Suprapubic skin (tissue), 4 donors: ENCODE results near the gene PHYHIPL. TPM values are rescaled to one million over a fixed set of nuclear protein-coding genes. Genes with fewer than 3 reads are reported as not detected.

Experiments used
- DNase-seq, 2 donors: peaks; one replicate each; pipeline ENCODE4 v3.0.0-alpha.2; 2019; ENCODE audit warnings: low spot score in 2 of 2
- H3K27ac ChIP-seq: fragments of 200-600 bp; sonication (generic); one replicate; pipeline ENCODE4 v1.5.1; 2019
- H3K27me3 ChIP-seq: fragments of 200-600 bp; sonication (generic); one replicate; pipeline ENCODE4 v1.5.1; 2019
- H3K36me3 ChIP-seq: fragments of 200-600 bp; sonication (generic); one replicate; pipeline ENCODE4 v1.5.1; 2019
- H3K4me1 ChIP-seq: fragments of 200-600 bp; sonication (generic); one replicate; pipeline ENCODE4 v1.5.1; 2019
- H3K4me3 ChIP-seq: fragments of 200-600 bp; sonication (generic); one replicate; pipeline ENCODE4 v1.5.1; 2019; ENCODE audit warnings: mild to moderate bottlenecking
- H3K9me3 ChIP-seq: fragments of 200-600 bp; sonication (generic); one replicate; pipeline ENCODE4 v1.5.1; 2019
- CTCF ChIP-seq, 2 donors: fragments of 200-600 bp in 1 of 2; fragments of 450-650 bp in 1 of 2; sonication (generic) in 1 of 2; IDR thresholded peaks; one replicate each; pipeline ENCODE4 v1.5.1; 2016 to 2019; ENCODE audit warnings: antibody characterized with exemption in 2 of 2, mild to moderate bottlenecking in 1 of 2, moderate library complexity in 1 of 2
- EP300 ChIP-seq: sonication (generic); formaldehyde crosslinking; IDR thresholded peaks from one replicate; pipeline ENCODE4 v1.6.1; 2017; ENCODE audit warnings: antibody characterized with exemption
- POLR2A ChIP-seq, 2 donors: fragments of 450-650 bp; IDR thresholded peaks; one replicate each; pipeline ENCODE4 v1.6.1; 2017; ENCODE audit warnings: antibody characterized with exemption in 2 of 2, mild to moderate bottlenecking in 2 of 2, moderate library complexity in 2 of 2
- POLR2AphosphoS5 ChIP-seq, 3 donors: sonication (generic); formaldehyde crosslinking; IDR thresholded peaks; one replicate each; pipeline ENCODE4 v1.6.1; 2017; ENCODE audit warnings: antibody characterized with exemption in 3 of 3
- WGBS: methylation state at CpG from one replicate; pipeline ENCODE4 v1.1.5; 2018; 5-methylcytosine and 5-hydroxymethylcytosine counted together
- total RNA-seq, 4 donors: library from RNA; depleted of rRNA; stranded (reverse); fragments of >200 nt; gene quantifications; one replicate each; pipeline ENCODE4 v1.1.0, GENCODE V29; 2016

The PHYHIPL gene
- total RNA-seq, 4 donors from 2014 or later, result 0.21 to 0.25 (median 0.24) TPM; not detected in 1

- WGBS, result 61% methylated on average over 7 of the region's 7 CpGs
- no peaks in the 10 kb centered on the region for H3K9me3 ChIP-seq
- no peaks in the 10 kb centered on the region for H3K27me3 ChIP-seq
- H3K36me3 ChIP-seq, result no peaks in the 10 kb centered on the region
- peaks cover 20% of the 10 kb centered on the region for H3K4me1 ChIP-seq
- TF ChIP-seq EP300, result no peak
- H3K27ac ChIP-seq, result no peak overlapping the region
- H3K4me3 ChIP-seq, result no peak overlapping the region
- DNase-seq, result no peak
Observed at GRCh38 chr10:59284118-59284975, 107.9 kb downstream of the PHYHIPL start.

- H3K4me3 ChIP-seq, result no peak overlapping the region
- TF ChIP-seq POLR2A (IDR thresholded peaks at IDR 0.05) (no peak), CTCF (IDR thresholded peaks at IDR 0.05) (no peak), EP300 (no peak), POLR2AphosphoS5 (IDR thresholded peaks at IDR 0.05) (no peak)
- H3K9me3 ChIP-seq, result no peaks in the 10 kb centered on the region
- H3K27ac ChIP-seq, result no peak overlapping the region
- H3K4me1 ChIP-seq, result peaks cover 20% of the 10 kb centered on the region
- H3K27me3 ChIP-seq, result no peaks in the 10 kb centered on the region
- H3K36me3 ChIP-seq, result no peaks in the 10 kb centered on the region
- WGBS, result 60% methylated on average over 4 of the region's 4 CpGs
- DNase-seq, result no peak
Observed at GRCh38 chr10:59285073-59285472, 108.6 kb downstream of the PHYHIPL start.

GRCh38 chr10:59285848-59286247 is 109.4 kb downstream of the PHYHIPL start:
- WGBS, result 73% methylated on average over 4 of the region's 4 CpGs
- TF ChIP-seq CTCF (IDR thresholded peaks at IDR 0.05) (no peak), EP300 (no peak), POLR2AphosphoS5 (IDR thresholded peaks at IDR 0.05) (no peak), POLR2A (IDR thresholded peaks at IDR 0.05) (no peak)
- Histone ChIP-seq H3K4me1 (peaks cover 20% of the 10 kb centered on the region), H3K27me3 (no peaks in the 10 kb centered on the region), H3K36me3 (no peaks in the 10 kb centered on the region), H3K9me3 (no peaks in the 10 kb centered on the region), H3K27ac (no peak overlapping the region), H3K4me3 (no peak overlapping the region)
- no peak for DNase-seq

- Histone ChIP-seq H3K9me3 (no peaks in the 10 kb centered on the region), H3K4me1 (peaks cover 20% of the 10 kb centered on the region), H3K27me3 (no peaks in the 10 kb centered on the region), H3K4me3 (no peak overlapping the region), H3K27ac (no peak overlapping the region), H3K36me3 (no peaks in the 10 kb centered on the region)
- TF ChIP-seq CTCF (IDR thresholded peaks at IDR 0.05) (no peak), POLR2A (IDR thresholded peaks at IDR 0.05) (no peak), POLR2AphosphoS5 (IDR thresholded peaks at IDR 0.05) (no peak), EP300 (no peak)
- WGBS, result 83% methylated on average over 2 of the region's 3 CpGs
- no peak for DNase-seq
Observed at GRCh38 chr10:59287587-59288255, 111.3 kb downstream of the PHYHIPL start.

- 92% methylated on average over 3 of the region's 3 CpGs for whole genome bisulfite sequencing
- Histone ChIP-seq H3K9me3 (no peaks in the 10 kb centered on the region), H3K27ac (no peak overlapping the region), H3K4me3 (no peak overlapping the region), H3K27me3 (no peaks in the 10 kb centered on the region), H3K4me1 (peaks cover 5% of the 10 kb centered on the region), H3K36me3 (no peaks in the 10 kb centered on the region)
- TF ChIP-seq CTCF (IDR thresholded peaks at IDR 0.05), result no peak
- TF ChIP-seq POLR2AphosphoS5 (IDR thresholded peaks at IDR 0.05), result no peak
- TF ChIP-seq EP300, result no peak
- no peak for TF ChIP-seq POLR2A (IDR thresholded peaks at IDR 0.05)
- DNase-seq, result no peak
Observed at GRCh38 chr10:59289853-59290252, 113.4 kb downstream of the PHYHIPL start.
